GM21723 (cell line): Measurements from ENCODE around the gene NINL.
A peak's percentile ranks its signal among the peaks of the same experiment; 100 is the strongest.
"Not testable (repeated sequence)": the region's sequence is repeated elsewhere in the genome, so short reads cannot be mapped to it uniquely, and the experiment has no call there.

Experiments
- ATAC-seq: cut with Tn5 transposase; IDR thresholded peaks from one replicate; pipeline ENCODE4 v1.9.1; 2021; ENCODE audit warnings: mild to moderate bottlenecking, moderate library complexity; ENCODE audit not compliant: unreplicated experiment

Gene NINL

DNA sequence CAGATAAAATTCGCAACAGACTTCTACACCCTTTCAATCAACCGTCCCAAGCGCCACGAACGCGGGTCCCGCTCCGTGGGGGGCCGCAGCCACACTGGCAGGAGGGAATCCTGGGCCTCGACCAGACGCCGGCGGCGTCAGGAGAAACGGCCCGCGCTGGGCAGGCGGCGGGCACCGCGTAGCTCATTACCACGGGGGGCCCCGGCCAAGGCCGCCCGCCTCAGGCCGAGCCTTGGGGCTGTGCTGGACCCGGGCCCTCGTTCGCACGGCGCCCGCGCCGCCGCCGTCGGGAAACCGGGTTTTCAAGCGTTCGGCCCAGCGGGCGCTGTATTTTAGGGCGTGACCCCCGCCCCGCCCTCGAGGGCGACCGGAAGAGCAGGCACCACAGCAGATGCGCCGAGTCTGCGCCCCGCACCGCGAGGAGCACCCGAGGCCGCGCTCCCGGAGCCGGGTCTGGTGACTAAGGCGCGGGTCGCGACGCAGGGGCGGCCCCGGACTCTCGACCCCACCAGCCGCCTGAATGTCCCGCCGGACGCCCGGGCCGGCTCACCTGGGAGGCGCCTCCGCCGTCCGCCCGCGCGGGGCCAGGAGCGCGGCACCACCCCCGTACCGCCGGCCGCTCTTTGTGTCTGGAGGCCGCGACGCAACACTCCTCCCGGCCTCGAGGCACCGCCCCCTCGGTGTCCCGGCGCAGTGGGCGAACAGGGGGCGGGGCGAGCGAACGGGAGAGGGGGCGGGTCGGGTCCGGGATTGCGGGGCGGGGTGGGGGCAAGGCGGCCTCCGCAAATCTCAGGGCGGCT lies at the start of gene NINL:
NINL (minus strand) TSS at position 627 of the 800 bp plus-strand sequence. CDS start 58,944 bp downstream, outside the sequence.
- ATAC-seq, result peak; percentile 77

DNA sequence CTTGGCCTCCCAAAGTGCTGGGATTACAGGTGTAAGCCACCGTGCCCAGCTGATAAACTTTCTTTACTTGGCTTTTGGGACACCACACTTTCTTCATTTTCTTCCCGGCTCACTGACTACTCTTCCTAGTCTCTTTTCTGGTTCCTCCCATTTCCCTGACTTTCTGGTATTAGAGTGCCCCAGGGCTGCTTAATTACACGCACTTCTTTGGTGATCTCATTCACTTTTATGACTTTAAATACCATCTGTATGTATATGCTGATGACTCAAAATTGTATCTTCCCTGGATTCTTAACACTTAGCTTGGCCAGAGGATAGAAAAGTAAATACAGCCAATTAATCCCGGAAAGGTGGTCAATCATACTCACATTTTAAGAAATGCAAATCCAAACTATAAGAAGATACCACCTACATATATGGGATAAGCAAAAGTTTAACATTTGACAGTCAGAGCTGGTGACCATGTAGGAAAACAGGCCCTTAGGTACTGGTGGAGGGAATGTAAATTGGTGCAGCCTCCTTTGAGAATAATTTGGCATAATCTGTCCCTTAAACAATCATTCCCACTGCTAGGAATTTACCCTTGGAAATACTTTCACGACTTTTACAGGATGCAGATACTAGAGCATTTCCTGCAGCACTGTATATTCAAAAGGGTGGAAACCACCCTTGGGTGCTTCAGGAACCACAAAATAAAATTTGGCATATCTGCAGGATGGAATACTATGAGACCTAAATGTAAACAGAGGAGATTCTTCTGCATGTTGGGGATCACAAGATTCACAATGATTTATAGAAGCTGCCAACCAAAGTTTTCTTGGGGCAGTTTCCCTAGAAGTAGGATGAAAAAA lies 47.8 kb upstream of the NINL start:
- no peak for ATAC-seq

DNA sequence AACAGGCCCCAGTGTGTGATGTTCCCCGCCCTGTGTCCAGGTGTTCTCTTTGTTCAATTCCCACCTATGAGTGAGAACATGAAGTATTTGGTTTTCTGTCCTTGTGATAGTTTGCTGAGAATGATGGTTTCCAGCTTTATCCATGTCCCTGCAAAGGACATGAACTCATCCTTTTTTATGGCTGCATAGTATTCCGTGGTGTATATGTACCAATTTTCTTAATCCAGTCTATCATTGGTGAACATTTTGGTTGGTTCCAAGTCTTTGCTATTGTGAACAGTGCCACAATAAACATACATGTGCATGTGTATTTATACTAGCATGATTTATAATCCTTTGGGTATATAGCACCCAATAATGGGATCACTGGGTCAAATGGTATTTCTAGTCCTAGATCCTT lies 45.3 kb upstream of the NINL start:
- ATAC-seq, result not testable (repeated sequence)

DNA sequence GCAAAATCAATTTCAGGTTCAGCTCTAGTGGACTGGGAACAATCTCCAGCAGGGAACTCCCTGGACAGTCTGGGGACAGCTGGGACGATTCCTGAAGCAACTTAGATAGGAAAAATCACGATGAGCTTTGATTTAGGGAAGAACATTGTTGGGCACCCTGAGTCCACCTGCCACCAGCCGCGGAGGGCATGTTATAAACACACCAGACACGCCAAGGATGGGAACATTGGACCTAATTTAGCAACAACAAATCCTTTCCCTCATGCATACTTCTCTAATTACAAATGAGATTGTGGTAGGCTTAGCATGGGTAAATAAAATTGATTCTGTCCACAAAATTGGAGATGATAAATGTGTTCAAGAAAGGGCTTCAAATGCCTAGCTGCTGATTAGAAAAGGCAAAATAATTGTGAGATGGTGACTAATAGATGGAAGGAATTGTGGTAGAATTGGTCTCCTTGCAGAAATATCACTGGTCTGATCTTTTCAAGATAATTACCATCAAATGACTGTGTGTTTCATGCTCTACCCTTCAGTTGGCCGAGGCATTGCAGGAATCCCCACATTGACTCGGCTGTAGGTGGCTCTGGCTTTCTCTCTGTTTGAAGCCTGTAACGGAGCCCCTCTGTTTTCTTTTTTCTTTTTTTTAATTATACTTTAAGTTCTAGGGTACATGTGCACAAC lies 44.6 kb upstream of the NINL start:
- no peak for ATAC-seq

DNA sequence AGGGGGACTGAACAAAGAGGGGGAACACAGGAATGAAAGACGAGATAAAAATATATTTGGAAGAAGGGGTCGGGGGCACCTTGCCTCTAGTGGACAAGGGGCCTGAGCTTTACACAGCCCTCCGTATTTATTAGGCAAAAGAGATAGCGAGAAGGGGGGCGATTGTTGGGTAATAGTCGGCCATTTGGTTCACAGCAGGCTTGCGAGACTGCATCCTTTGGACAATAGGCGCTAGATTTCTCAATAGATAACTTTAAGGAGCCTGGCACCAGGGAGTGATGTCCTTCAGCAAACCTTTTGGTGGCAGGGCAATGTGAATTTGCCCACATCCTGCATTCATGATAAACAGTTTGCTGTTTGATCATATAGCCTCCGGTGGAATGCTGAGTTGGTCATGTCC lies 41.4 kb upstream of the NINL start:
- no peak for ATAC-seq

DNA sequence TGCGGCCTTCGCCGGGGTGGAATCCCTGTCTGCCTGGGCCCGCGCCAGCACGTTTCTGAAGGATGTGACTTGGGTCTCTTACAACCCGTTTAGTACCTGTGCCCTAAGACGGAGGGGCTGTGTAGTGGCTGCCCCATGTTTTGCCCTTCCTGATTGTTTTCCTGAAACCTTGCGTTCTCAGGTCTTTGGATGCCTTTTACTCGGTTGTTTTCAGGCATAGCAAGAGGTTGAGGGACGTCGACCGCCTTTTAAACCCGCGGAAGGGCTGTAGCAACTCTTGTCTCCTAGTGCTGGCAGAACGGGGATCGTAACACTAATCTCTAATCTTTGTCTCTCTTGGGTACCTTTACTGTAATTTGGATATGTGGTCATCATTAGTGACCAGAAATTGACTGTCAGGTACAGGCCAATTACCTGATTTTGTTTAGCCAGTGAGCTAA lies 39.2 kb upstream of the NINL start:
- no peak for ATAC-seq

DNA sequence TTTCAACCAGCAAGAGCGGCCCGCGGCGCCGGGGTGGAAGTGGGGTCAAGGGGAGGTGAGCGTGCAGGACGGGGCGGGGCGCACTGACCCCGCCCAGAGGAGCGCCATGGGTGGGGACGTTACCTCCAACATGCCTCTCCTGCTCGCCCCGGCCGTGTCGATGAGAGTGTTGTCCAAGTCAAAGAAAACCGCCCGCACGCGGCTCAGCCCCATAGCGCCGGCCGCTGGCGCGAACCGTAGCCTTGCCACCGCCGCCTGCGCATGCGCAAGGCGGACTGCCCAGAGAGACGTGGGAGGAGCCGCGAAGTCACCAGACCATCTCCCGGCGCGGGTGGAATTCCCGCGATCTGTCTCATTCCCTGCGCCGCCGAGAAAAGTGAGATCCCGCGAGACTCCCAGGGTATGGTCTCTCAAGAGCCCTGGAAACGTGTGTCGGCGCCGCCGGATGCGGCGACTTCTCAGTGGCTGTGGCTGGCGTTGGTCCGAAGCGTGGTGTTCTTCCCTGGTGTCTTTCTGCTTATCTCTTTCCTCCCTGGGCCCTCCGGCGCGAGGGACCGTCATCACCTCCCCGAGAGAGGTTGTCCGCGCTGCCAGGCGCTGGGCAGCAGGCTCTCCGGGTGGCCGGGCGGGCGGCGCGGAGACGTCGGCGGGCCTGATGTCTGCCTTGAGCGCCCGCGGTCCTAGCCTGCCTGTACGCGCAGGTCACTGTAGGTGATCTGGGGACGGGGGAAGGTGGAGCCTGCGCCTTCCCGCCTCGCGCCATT lies 38.6 kb upstream of the NINL start, which contains the start of gene NANP:
NANP (minus strand) TSS at position 279 of the 764 bp plus-strand sequence; CDS start at position 213, 66 bp downstream.
- ATAC-seq, result peak; percentile 84

DNA sequence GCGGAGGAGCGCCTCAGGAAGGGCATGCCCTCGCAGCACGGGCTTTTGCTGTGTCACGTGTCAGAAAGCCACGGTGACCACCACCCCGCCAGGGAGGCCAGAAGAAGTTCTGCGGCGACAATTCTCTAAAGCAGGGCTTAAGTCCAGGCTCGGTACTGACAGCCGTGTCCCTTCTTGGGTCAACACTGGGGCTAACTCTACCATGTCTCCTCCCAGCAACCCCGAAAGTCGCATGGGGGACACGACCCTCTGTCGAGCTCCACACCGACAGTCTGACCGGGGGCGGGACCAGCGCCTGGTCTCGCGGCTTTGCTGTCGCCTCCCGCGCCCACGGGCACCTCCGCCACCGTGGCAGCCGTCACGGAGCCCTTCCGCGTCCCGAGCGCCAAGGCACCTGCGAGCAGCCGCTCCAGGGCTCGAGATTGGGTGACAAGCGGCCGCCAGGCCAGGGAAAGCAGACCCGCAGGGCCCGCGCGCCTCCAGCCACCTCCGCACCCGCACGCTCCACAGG lies 37.9 kb upstream of the NINL start:
- peak; percentile 17 for ATAC-seq

DNA sequence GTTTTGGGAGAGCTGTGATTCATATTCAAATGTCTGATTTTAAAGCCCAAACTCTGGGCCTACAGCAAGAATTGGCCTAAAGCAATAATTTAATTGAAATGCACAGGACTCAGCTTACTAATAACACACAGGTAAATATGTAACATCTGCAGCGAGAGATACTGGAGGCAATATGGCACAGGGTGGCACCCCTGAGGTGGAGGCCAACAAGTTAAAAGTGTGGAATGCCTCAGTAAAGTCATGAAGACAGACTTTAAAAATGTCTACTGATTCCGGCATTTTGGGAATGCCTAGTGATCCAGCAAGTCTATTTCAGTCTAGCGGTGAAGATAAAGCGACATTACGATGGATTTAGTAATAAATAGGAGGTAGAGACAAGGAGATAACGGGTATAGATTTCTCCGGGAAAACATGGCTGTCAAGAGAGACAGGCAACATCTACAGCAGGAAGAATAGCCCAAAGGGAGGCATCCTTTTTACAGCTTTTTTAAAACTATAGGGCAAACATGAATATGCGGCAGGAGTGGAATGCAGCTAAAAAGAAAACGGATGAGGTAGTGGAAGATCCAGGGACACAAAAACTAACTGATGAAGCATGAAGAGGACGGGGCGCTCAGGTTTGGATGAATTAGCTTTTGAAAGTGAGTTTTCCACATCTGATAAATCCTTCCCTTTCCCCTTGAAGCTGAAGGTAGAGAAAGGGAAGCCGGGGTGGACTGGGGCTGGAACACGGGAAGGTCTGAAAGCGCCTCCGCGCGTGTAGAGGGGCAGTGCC lies 37.3 kb upstream of the NINL start:
- ATAC-seq, result no peak

DNA sequence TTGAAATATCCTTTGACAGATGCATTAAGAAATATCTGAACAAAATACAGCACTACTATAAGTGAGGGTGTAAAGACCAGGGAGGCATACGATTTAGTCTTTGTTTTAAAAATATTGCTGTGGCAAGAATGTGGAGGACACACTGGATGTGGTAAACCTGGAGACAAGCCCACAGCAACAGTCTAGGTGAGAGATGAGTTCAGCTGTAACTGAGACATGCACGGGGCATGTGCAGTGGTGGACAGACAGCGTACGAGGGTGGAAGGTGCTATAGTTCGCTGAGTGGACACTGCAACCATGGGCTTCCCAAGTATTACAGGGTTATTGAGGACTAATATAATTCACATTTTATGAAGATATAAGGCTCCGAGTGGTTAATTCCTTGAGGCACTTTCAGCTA lies 36.7 kb upstream of the NINL start:
- ATAC-seq, result no peak

DNA sequence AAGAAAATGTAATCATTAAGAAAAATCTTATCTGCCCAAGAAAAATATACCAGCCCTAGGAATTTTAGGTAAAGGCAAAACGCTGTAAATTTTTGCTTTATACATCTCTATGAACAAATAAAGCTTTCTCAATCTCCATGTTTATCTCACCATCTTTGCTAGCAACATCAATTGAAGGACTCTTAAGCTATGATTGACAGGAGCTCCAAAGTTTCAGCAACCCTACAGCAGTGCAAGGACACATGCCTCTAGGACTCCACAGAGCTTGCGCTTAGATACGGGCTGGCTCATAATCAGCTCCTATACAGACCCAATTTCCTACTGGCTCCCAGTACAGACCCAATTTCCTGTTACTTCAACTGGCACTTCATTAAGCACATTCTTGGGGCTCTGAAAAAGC lies 34.2 kb upstream of the NINL start:
- no peak for ATAC-seq

DNA sequence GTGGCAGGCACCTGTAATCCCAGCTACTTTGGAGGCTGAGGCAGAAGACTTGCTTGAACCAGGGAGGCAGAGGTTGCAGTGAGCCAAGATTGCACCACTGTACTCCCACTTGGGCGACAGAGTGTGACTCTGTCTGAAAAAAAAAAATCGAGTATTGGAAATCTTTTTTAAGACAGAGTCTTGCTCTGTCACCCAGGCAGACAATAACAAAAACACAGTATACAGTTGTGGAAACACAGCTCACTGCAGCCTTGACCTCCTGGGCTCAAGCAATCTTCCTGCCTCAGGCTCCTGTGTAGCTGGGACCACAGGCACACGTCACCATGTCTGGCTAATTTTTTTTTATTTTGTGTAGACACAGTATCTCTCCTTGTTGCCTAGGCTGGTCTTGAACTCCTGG lies 23.4 kb upstream of the NINL start:
- ATAC-seq, result no peak

DNA sequence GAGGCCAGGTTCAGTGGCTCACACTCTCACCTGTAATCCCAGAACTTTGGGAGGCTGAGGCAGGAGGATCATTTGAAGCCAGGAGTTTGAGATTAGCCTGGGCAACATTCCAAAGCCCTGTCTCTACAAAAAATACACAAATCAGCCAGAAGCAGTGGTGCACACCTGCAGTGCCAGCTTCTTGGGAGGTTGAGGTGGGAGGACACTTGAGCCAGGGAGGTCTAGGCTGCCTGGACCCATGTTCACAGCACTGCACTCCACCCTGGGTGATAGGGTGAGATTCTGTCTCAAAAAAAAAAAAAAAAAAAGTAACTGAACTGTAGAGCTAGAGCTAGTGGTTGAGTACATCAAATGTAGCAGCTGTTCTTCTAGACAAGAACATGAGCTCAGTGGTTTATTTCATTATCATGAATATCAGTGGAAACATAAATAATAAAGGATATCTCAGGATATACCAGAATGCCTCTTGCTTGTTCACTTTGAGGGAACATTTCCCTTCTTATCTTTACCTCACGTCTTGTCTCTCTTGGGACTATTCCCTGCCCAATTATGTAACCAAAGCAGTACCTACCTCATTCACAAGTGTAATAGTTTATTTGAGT lies 20.9 kb upstream of the NINL start:
- ATAC-seq, result no peak

DNA sequence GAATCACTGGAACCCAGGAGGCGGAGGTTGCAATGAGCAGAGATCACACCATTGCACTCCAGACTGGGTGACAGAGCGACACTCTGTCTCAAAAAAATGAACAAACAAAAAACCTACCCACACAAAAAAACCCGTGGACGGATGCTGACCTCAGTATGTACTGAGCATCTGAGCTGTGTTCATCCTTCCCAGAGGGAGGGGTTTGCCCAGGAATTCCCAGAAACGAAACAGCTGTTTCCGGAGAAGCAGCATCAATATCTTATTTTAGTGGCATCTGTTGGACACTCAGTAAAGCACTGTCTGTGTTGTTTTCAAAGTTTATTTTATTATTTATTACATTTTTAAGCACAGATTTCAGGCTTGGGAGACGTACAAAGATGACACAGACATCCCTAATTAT lies 19.8 kb upstream of the NINL start:
- ATAC-seq, result no peak

DNA sequence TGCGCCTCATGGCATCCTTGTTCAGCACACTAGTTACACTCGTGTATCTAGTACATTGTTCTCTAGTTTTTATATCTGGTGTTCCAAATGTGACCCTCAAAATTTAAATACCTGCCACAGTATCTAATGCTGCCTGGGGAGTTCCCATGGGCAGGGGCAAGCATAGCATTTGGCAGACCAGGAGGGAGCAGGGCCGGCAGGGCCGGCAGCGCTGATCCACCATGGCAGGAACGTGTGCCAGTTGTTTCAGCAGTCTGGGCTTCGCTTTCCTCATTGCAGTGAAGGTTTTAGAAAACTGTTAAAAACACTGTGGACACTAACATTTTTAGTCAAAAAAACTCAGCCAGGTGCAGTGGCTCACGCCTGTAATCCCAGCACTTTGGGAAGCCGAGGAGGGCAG lies 19.3 kb upstream of the NINL start:
- no peak for ATAC-seq

DNA sequence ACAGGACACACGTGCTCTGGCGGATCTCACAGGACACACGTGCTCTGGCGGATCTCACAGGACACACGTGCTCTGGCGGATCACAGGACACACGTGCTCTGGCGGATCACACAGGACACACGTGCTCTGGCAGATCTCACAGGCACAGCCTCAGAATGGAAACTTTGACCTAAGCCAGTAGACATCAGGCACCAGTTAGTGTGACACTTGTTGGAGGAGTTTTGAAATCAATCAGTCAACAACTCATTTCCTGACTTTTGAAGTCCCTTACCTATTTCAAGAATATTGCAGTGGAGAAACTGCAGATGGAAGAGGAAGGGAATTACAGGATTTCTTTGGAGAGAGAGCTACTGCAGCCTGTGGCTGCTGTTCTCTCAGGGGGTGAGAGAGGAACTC lies 17.6 kb upstream of the NINL start:
- not testable (repeated sequence) for ATAC-seq

DNA sequence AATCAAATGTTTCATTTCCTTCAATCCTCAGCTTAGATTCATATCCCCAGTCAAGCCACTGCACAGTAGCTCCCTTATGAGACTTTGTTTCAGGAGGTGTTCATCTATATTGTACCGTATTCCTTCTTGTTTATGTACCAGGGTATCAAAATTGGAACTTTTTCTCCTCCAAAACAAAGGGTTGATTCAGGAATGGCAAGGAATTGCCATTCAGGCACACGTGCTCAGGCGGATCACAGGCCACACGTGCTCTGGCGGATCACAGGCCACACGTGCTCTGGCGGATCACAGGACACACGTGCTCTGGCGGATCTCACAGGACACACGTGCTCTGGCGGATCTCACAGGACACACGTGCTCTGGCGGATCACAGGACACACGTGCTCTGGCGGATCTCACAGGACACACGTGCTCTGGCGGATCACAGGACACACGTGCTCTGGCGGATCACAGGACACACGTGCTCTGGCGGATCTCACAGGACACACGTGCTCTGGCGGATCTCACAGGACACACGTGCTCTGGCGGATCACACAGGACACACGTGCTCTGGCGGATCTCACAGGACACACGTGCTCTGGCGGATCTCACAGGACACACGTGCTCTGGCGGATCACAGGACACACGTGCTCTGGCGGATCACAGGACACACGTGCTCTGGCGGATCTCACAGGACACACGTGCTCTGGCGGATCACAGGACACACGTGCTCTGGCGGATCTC lies 17.0 kb upstream of the NINL start:
- not testable (repeated sequence) for ATAC-seq

DNA sequence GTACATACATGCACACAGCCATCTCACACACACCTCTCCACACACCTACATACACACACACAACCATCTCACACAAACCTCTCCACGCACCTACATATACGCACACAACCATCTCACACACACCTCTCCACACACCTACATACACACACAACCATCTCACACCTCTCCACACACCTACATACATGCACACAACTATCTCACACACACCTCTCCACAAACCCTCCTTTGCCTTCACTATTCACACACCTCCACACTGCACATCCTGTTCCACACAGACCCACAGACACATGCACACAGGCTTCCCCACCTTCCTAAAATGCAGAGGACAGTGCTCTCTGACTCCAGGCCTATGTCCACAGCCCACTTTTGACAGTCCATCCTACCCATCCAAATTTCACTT lies 16.3 kb upstream of the NINL start:
- no peak for ATAC-seq

DNA sequence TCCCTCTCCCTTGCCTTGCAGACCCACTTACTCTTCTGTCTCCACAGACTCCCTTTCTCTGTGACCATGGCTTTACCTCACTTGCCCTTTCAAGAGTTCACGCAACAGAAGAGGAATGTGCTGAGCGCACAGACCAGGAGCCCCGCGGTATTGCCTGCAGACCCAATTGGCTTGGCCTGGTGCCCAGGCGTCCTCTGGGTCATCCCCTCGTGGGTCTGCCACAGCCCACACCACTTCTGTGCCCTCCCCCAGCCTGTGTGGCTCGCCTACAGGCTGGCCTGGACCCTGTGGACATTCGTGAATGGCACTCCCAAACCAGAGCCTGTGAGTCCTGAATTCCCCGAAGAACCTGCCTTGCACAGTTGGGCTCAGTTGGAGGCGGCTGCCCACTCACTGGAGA lies 15.3 kb upstream of the NINL start:
- no peak for ATAC-seq
